Measurements from ENCODE around the gene TMEM179.

- no peak for TF ChIP-seq CTCF (IDR thresholded peaks at IDR 0.05)
- no peak for TF ChIP-seq EP300 (IDR thresholded peaks at IDR 0.05; ENCODE audit: low read depth)
Observed at GRCh38 chr14:104590240-104590965, 14.2 kb downstream of the TMEM179 start.
